K562 (cell line): ENCODE data around the gene CRYZL1. TPM values are rescaled to one million over a fixed set of nuclear protein-coding genes. Genes with fewer than 3 reads are reported as not detected.

Experiments
- ASH1L ChIP-seq: fragments of 450-650 bp; IDR thresholded peaks from 2 replicates; pipeline ENCODE4 v1.6.1; 2018; ENCODE audit warnings: borderline replicate concordance, mild to moderate bottlenecking, low read depth; ENCODE audit not compliant: partially characterized antibody
- EP300 ChIP-seq: IDR thresholded peaks from 2 replicates; pipeline ENCODE4 v1.6.1; 2012; ENCODE audit warnings: low read length, improper control_type of control experiment
- HMG20B ChIP-seq: fragments of 250-450 bp; sonication (Bioruptor Pico); IDR thresholded peaks from 2 replicates; pipeline ENCODE4 v1.5.0; 2021; ENCODE audit warnings: mild to moderate bottlenecking
- LEF1 ChIP-seq: fragments of 450-650 bp; IDR thresholded peaks from 2 replicates; pipeline ENCODE4 v1.6.1; 2016; ENCODE audit warnings: mild to moderate bottlenecking
- MTA2 ChIP-seq: fragments of 450-650 bp; IDR thresholded peaks from 2 replicates; pipeline ENCODE4 v1.6.1; 2016; ENCODE audit warnings: low read depth
- PHF21A ChIP-seq: fragments of 450-650 bp; IDR thresholded peaks from 2 replicates; pipeline ENCODE4 v1.6.1; 2017; ENCODE audit warnings: low read depth, borderline replicate concordance
- TEAD4 ChIP-seq, 2 experiments: sonication (generic) in 1 of 2; formaldehyde crosslinking in 1 of 2; IDR thresholded peaks; 2 replicates each; pipeline versions ENCODE4 v1.6.1 to v1.8.0; 2012 to 2022; ENCODE audit warnings: borderline replicate concordance in 1 of 2, inconsistent platforms in 1 of 2, low read length in 1 of 2, mild to moderate bottlenecking in 1 of 2, missing genetic modification reagents in 1 of 2
- TOE1 ChIP-seq, 2 experiments: fragments of 450-650 bp in 1 of 2; sonication (generic) in 1 of 2; formaldehyde crosslinking in 1 of 2; IDR thresholded peaks; 2 replicates each; pipeline versions ENCODE4 v1.7.1 to v1.8.0; 2016 to 2022; ENCODE audit warnings: borderline replicate concordance in 2 of 2, mild to moderate bottlenecking in 2 of 2, antibody characterized with exemption in 1 of 2, inconsistent platforms in 1 of 2, low read depth in 1 of 2, missing genetic modification reagents in 1 of 2, moderate library complexity in 1 of 2
- ZBED1 ChIP-seq: IDR thresholded peaks from 2 replicates; pipeline ENCODE4 v1.6.1; 2014
- ZNF644 ChIP-seq: fragments of 200-800 bp; sonication (Bioruptor generic); IDR thresholded peaks from 2 replicates; pipeline ENCODE4 v1.6.1; 2016; ENCODE audit warnings: low read depth, missing genetic modification characterization, missing compliant biosample characterization
- polyA plus RNA-seq, 8 experiments: library from polyadenylated mRNA; depleted of rRNA in 4 of 8; stranded (reverse) in 5 of 8; unstranded in 3 of 8; fragments of >200 nt; fragmentation: Nextera tagmentation in 2 of 8; fragmentation: Illumina TruSeq in 1 of 8; extraction: Ambion mirVana in 2 of 8; extraction: Trizol in 1 of 8; gene quantifications; 2 replicates each; pipeline versions ENCODE4 v1.2.1 to v1.2.3, GENCODE V29; 2011 to 2014; ENCODE audit warnings: inconsistent platforms in 1 of 8, missing spikeins in 1 of 8
- total RNA-seq, 7 experiments: library from RNA; depleted of rRNA in 6 of 7; stranded (reverse); fragments of >200 nt in 6 of 7; fragmentation: Illumina TruSeq in 2 of 7; extraction: Trizol in 2 of 7; gene quantifications; 2 replicates each; pipeline versions ENCODE4 v1.2.1 to v1.2.3, GENCODE V29; 2011 to 2021; ENCODE audit warnings: low replicate concordance in 1 of 7
- TF ChIP-seq, protein P1 (sequence below), 3 experiments: fragments of 200-800 bp in 1 of 3; fragments of 250-450 bp in 1 of 3; fragments of 450-650 bp in 1 of 3; sonication (Bioruptor Pico) in 1 of 3; sonication (Bioruptor generic) in 1 of 3; formaldehyde crosslinking in 1 of 3; IDR thresholded peaks; 2 replicates each; pipeline versions ENCODE4 v1.6.1 to v1.8.0; 2016 to 2022; ENCODE audit warnings: mild to moderate bottlenecking in 2 of 3, missing genetic modification characterization in 2 of 3, missing compliant biosample characterization in 1 of 3, moderate library complexity in 1 of 3
- TF ChIP-seq, protein P2 (sequence below): fragments of 250-450 bp; sonication (Bioruptor Pico); IDR thresholded peaks from 2 replicates; pipeline ENCODE4 v1.4.0; 2020; ENCODE audit warnings: mild to moderate bottlenecking, moderate library complexity, borderline replicate concordance
- TF ChIP-seq, protein P3 (sequence below): fragments of 250-450 bp; sonication (Bioruptor Pico); IDR thresholded peaks from 2 replicates; pipeline ENCODE4 v1.8.0; 2021; ENCODE audit warnings: borderline replicate concordance, mild to moderate bottlenecking, moderate library complexity; ENCODE audit not compliant: poor library complexity, severe bottlenecking
- TF ChIP-seq, protein P4 (sequence below): fragments of 450-650 bp; IDR thresholded peaks from 2 replicates; pipeline ENCODE4 v1.6.1; 2018; ENCODE audit not compliant: partially characterized antibody

The CRYZL1 gene
- total and polyA plus RNA-seq, 9 of the 15 experiments (the other 6 are each of a cell fraction or from before 2014, with no cell fraction given) = 19.9 to 98.2 (median 39.2) TPM

DNA sequence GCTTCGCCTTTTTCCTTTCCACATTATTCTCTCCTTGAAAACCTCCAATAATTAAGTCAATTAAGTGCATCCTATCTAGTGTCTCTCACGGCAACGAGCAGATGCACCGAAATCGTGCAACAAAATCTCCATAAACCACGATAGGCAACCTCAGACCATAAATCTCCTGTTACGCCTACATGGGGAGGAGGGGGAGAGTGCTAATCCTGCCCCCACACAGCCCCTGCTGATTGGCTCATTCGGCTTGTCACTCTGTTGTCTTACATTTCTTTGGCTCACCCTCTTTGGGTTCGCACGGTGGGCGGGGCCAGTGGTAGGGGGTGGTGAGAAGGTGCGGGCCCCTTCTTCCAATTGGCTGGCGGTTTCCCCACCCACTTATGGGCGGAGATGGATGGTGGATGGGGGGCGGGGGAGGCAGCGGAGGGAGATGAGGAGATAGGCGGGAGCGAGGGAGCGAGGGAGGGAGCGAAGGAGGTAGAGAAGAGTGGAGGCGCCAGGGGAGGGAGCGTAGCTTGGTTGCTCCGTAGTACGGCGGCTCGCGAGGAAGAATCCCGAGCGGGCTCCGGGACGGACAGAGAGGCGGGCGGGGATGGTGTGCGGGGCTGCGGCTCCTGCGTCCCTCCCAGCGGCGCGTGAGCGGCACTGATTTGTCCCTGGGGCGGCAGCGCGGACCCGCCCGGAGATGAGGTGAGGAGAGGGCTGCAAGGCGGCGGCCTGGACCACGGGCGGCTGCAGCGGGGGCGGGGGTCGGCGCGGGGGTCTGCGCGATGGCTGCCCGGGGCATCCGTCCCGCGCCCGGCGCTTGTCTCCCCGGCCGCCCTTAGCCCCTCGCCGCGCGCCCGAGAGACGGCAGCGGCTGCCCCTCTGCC is 720 bp upstream of the CRYZL1 start, which contains the start of gene ITSN1 (continued):
- TF ChIP-seq TEAD4 (IDR thresholded peaks at IDR 0.05; ENCODE audit: low read length) (peak; percentile 68), TEAD4 (CRISPR knock-in tag; IDR thresholded peaks at IDR 0.05; ENCODE audit: borderline replicate concordance) (no peak), ZBED1 (no peak), EP300 (0 out of 2 replicates have a peak, but pooled peaks have one; percentile 5), HMG20B (CRISPR knock-in tag) (no peak), LEF1 (peak; percentile 71; the same call in 1 of the 2 replicates), ZNF644 (tag) (no peak), ASH1L (peak; percentile 80), PHF21A (peak; percentile 99), TOE1 (IDR thresholded peaks at IDR 0.05; ENCODE audit: borderline replicate concordance) (peak; percentile 78), TOE1 (CRISPR knock-in tag; IDR thresholded peaks at IDR 0.05; ENCODE audit: borderline replicate concordance, low read depth) (no peak), MTA2 (peak; percentile 38; the same call in 1 of the 2 replicates)
- TF ChIP-seq, protein P1, sequence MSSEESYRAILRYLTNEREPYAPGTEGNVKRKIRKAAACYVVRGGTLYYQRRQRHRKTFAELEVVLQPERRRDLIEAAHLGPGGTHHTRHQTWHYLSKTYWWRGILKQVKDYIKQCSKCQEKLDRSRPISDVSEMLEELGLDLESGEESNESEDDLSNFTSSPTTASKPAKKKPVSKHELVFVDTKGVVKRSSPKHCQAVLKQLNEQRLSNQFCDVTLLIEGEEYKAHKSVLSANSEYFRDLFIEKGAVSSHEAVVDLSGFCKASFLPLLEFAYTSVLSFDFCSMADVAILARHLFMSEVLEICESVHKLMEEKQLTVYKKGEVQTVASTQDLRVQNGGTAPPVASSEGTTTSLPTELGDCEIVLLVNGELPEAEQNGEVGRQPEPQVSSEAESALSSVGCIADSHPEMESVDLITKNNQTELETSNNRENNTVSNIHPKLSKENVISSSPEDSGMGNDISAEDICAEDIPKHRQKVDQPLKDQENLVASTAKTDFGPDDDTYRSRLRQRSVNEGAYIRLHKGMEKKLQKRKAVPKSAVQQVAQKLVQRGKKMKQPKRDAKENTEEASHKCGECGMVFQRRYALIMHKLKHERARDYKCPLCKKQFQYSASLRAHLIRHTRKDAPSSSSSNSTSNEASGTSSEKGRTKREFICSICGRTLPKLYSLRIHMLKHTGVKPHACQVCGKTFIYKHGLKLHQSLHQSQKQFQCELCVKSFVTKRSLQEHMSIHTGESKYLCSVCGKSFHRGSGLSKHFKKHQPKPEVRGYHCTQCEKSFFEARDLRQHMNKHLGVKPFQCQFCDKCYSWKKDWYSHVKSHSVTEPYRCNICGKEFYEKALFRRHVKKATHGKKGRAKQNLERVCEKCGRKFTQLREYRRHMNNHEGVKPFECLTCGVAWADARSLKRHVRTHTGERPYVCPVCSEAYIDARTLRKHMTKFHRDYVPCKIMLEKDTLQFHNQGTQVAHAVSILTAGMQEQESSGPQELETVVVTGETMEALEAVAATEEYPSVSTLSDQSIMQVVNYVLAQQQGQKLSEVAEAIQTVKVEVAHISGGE (CRISPR knock-in tag; IDR thresholded peaks at IDR 0.05) = peak in 1 of 3 experiments; percentile 24; a peak in 1 of 6 replicates
- TF ChIP-seq, protein P2, sequence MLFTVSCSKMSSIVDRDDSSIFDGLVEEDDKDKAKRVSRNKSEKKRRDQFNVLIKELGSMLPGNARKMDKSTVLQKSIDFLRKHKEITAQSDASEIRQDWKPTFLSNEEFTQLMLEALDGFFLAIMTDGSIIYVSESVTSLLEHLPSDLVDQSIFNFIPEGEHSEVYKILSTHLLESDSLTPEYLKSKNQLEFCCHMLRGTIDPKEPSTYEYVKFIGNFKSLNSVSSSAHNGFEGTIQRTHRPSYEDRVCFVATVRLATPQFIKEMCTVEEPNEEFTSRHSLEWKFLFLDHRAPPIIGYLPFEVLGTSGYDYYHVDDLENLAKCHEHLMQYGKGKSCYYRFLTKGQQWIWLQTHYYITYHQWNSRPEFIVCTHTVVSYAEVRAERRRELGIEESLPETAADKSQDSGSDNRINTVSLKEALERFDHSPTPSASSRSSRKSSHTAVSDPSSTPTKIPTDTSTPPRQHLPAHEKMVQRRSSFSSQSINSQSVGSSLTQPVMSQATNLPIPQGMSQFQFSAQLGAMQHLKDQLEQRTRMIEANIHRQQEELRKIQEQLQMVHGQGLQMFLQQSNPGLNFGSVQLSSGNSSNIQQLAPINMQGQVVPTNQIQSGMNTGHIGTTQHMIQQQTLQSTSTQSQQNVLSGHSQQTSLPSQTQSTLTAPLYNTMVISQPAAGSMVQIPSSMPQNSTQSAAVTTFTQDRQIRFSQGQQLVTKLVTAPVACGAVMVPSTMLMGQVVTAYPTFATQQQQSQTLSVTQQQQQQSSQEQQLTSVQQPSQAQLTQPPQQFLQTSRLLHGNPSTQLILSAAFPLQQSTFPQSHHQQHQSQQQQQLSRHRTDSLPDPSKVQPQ (CRISPR knock-in tag) = no peak
- TF ChIP-seq, protein P3, sequence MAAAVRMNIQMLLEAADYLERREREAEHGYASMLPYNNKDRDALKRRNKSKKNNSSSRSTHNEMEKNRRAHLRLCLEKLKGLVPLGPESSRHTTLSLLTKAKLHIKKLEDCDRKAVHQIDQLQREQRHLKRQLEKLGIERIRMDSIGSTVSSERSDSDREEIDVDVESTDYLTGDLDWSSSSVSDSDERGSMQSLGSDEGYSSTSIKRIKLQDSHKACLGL (CRISPR knock-in tag) = no peak
- TF ChIP-seq, protein P4, sequence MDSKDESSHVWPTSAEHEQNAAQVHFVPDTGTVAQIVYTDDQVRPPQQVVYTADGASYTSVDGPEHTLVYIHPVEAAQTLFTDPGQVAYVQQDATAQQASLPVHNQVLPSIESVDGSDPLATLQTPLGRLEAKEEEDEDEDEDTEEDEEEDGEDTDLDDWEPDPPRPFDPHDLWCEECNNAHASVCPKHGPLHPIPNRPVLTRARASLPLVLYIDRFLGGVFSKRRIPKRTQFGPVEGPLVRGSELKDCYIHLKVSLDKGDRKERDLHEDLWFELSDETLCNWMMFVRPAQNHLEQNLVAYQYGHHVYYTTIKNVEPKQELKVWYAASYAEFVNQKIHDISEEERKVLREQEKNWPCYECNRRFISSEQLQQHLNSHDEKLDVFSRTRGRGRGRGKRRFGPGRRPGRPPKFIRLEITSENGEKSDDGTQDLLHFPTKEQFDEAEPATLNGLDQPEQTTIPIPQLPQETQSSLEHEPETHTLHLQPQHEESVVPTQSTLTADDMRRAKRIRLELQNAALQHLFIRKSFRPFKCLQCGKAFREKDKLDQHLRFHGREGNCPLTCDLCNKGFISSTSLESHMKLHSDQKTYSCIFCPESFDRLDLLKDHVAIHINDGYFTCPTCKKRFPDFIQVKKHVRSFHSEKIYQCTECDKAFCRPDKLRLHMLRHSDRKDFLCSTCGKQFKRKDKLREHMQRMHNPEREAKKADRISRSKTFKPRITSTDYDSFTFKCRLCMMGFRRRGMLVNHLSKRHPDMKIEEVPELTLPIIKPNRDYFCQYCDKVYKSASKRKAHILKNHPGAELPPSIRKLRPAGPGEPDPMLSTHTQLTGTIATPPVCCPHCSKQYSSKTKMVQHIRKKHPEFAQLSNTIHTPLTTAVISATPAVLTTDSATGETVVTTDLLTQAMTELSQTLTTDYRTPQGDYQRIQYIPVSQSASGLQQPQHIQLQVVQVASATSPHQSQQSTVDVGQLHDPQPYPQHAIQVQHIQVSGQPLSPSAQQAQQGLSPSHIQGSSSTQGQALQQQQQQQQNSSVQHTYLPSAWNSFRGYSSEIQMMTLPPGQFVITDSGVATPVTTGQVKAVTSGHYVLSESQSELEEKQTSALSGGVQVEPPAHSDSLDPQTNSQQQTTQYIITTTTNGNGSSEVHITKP = peak; percentile 69
